Stimulated activated CD4-positive, alpha-beta T cell treated with anti-CD3 and anti-CD28 coated beads, Interleukin-4, amount 100 ng/mL, for 4 hours (primary cell): ENCODE measurements around the gene CST9.
"Not testable (repeated sequence)": the region's sequence is repeated elsewhere in the genome, so short reads cannot be mapped to it uniquely, and the experiment has no call there.

Experiments used
- DNase-seq, 2 experiments: peaks; one replicate each; pipeline ENCODE4 v3.0.0-alpha.2; 2020

Gene CST9

DNA sequence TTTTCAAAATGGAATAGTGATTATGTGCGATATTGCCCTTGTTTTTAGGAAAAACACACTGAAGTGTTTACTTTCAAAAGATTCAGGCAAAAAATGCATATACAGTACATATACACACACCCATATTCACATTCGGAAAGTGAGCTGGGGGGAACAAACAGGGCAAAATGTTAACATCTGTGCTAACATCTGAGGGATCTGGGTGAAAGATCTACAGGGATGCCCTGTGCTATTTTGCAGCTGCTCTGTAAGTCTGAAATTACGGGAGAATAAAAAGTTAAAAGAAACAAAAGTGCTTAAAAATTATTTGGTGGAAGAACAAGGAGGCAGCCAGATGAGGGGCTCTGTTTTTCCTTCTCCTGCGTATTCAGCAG, 31.2 kb upstream of the CST9 start:
- no peak for DNase-seq

DNA sequence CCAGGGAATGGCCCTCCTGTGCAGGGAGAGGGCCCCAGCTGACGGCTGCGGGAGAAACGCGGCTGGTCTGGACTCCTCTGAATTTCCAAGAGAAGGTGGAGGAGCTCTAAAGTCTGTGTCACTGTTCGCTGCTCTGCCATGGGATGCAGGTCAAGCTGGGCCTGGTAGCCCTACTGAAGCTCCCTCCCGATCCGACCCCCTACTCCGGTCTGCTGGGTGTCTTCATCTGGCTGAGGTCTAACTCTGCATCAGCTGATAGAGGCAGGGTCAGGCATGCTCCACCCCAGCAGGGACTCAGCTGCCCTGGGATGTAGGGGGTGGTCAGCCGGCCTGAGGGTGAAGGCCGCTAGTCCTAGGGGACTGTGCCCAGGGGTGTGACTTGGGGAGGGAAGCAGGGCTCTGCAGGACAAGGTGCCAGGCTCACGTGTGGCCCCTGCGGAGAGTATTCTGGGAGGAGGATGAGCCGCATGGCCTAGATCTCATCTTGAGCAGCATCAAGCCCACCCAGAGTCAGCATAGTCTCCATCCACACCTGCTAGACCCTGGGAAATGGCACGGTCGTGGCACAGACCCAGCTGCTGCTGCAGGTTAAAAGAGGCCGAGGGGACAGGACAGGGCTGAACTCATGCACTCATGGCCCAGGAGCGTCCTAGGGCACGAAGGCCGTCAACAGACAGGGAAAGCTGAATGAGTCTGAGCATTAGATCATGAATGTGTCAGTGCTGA, 30.6 kb upstream of the CST9 start:
- DNase-seq: no peak

DNA sequence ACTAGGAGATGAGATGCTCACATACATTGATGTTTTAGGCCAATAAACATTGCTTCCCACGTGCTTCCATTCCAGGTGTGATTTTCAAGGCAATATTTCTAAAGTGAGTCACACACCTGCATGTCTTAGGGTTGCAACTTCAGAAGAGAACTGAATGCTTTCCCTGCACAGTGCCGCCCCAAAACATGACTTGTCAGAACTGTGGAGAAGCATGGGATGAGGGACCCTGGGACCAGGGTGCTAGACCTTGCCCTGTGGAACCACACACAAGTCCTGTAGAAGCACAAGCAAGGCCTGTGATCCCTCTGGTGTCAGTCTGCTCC, 30.0 kb upstream of the CST9 start:
- DNase-seq: not testable (repeated sequence)

DNA sequence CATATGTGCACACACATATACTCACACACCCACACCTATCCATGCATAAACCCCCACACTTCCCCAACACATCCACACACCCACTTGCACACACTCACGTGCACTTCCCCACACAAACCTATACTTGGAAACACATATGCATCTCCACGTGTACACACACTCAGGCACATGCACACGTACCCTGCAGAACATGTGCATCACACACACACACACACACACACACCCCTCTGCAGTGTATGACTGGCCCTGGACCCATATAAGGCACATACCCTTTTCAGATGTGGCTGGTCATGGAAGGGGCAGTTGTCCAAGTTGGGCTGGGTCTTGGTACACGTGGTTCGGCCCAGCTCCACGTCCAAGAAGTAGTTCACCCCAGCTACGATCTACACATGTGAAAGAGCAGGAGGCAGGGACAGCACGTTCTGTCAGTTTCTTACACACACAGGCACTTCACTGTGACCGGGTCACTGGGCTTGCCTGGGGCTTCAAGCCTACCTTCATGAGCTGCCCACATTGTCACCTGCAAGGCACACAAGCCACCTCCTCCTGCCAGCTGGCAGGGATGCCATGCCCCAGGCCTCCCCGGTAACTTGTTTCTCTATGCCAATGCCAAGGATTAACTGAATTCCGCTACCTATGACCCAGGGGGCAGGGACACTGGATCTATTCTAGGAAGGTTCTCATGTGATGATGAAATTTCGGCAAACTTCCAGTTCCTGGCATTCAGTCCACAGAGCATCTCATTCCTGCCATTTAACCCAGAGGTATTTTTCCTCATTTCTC, 29.5 kb upstream of the CST9 start:
- no peak for DNase-seq

DNA sequence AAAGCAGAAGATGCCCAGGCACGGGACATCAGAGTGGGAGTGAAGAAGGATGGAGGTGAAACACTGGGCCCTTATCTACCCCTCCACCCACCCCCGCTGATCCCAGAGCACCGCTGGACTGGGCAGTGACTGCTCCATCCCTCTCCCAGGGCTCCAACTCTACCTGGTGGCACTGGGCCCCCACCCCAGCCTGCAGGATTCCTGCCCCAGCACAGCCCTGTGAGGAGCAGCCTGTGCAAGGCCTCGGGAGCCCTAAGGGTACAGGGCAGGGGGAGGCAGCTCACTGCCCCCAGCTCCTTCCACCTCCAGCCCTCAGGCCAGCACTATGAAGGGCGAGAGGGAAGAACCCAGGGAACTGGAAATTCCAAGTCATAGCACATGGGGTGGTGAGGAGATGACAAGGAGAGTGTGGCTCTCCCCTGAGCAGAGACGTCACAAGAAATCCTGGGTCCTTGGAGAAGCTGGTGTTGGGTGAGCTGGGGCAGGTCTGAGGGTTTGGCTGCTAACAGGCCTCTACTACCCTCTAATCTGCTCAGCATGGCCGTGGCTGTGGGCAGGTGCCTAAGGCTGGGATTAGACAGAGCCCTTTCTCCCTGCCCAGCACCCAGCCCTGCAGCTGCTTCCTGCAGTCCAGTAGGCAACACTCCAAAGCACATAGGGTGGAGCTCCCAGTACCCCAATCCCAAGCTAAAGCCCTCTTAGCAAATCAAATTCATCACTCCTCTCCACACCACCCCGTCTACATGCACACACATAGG, 28.5 kb upstream of the CST9 start:
- DNase-seq: no peak

DNA sequence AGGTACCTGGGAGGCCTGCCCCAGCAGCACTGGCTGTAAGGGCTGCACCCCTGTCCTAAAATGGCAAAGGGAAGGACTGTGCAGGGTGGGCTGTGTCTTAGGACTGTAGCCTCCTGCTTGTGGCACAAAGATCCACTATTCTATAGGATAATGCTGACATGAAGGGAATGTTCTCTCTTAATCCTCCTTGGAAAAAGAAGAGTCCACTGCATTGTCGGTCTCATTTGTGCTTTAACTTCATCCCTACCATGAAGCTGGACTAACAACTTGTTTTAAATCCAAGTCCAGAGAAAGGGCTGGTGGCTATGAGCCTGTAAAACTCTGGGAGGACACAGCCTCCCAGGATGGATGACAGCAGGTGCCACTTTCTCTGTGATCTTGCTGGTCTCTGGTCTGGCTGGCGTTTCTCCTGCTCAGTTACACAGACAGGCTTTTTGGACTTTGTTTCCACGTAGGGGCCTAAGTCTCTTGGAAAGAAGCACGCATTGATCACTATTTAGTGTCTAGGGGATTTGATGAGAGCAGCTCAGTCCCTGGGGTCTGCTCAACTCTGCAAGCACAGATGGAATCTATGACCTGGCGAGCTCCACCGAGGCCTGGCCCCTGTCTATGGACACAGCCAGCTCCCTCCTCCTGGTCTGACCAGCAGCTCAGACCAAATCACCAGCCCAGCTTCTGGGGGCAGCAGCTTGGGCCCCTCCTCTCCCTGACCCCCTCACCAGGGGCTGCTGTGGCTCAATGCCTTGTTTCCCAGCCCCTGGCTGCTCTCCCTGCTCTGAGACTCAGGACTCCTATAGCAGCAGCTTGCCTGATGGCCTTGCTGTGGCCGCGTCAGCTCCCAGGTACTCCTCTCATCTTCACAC, 27.2 kb upstream of the CST9 start:
- no peak for DNase-seq

DNA sequence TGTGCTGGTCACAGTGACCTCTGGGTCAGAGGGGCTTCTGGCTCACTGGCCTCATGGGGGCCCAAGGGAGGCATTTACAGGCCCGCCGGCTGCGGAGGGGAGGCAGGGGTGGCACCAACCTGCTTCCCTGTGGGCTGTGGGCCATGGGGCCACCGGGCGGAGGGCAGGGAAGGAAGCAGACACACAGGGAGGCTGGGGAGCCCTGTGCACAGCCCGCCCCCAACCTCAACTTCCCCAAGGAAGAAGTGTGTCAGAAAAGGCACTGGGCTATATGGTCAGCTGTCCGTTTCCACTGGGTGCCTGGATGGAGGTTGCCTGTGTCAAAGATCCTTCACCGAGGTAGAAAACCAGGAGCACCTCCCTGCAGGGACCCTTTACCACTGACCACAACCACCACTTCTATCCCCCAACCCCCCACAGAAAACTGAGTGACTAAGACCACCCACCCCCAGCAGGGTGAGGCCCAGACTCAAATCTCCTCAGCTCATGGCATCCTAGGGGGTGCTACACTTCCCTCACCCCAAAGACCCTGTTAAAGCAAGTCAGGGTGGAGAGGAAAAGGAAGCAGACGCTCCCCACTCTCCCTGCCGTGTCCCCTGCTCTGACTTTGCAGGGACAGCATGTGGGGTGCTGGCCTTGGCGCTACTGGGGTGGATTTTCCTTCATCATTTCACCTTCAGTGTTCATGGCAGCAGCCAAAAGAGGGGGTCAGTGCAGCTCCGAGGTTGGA, 26.4 kb upstream of the CST9 start:
- DNase-seq: no peak

DNA sequence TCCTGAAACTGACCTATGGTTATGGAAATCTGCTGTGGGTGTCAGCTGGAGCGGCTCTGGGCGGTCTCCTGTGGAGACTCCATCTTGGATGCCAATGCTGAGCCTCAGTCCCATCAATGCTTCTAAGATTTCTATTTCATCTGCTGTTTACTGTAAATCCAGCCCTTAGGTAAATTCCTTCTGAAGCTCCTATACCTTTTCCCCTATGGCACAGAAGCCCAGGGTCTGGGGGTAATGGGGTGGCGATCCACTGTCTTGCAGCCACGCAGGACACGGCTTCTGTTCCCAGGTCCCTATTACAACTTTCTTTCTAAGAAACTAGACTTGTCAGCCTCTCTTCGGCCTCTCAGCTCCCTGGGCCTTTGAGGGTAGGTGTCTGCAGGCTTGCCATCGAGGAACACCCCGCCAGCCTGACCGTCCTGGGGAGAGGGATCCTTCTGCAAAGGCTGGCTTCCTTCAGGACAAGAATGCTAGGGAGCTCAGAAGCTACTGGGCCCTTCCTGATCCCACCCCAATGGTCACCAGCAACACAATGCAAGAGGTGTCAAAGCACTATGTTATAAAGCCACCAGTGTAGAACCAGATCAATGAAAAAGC, 25.6 kb upstream of the CST9 start:
- no peak for DNase-seq

DNA sequence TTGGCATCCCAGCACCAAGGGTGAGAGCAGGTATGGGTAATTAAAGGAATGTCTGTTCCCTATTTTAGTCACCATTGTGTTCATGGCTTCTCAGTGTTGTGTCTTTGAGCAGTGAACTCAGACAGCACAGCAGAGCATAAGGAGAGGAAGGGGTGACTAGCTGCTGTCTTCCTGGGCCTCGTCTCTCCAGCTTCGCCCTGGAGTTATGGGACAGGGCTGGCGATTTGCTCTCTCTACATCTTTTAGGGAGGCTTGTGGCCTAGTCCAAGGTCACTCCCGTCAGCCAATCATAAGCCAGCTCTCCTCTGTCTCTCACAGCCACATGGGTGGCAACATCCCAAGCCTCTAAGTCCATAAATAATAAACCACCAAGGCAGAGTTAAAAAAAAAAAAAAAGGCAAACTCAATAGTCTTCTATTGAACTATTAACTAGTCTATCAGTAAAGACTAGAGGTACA, 24.7 kb upstream of the CST9 start:
- DNase-seq: no peak

DNA sequence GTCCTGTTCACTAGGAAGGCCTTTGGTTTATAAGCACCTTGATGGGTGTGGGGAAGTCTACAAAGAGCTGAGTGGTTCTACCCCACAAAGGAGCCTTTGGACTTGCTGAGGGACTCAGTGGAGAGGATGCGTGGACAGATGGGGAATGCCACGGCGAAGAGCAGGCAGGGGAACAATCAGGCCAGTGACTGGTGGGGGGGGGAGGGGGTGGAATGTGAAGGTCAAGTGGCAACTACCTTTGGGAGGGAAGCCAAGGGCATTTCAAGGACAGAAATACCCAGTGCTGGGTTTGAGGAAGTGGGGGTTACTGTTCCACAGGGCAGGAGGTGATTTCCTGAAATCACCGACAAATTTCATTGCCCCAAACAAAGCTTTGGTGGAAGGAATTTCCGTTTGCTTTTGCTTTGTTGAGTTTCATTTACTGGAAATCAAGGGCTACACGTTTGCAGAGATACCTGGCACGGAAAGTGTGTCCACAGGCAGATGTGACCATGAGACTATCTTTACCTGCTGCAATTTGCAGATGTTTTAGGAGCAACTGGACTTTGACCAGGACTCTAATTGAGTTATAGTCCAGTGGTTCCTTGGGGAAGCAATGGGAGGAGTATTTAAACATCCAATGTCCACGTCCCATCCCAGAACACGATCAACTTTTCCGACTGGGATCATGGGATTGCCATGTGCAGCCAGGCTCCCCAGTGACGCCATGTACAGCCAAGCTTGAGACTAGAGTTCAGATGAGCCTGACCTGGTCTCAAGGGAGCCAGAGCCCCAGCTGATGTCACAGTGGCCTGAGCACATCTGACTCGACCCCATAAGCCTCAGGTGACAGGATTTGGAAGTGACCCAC, 24.1 kb upstream of the CST9 start:
- DNase-seq: no peak

DNA sequence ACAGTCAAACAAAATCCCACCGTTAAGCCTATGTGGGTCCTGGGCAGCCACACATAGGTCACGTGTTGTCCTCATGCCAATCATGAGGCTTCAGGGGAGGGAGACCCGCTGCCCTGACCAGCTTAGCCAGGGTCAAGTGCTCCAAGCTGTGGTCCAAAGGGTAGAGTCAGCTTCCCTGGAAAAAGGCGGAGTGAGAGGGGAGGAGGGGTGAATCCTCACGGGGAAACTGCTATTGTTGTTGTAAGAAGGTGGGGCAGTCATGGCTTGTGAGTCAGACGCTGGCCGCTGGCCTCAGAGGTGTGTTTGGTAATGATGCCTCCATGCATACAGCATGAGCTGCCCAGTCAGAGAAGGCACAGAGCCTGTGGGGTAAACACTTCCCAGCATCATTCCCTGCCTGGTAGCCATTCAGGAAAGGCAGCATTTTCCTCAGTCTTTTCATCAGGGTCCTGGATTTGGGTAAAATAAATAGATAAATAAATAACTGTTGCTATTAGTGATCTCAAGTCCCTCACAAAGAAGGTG, 23.4 kb upstream of the CST9 start:
- DNase-seq: no peak

DNA sequence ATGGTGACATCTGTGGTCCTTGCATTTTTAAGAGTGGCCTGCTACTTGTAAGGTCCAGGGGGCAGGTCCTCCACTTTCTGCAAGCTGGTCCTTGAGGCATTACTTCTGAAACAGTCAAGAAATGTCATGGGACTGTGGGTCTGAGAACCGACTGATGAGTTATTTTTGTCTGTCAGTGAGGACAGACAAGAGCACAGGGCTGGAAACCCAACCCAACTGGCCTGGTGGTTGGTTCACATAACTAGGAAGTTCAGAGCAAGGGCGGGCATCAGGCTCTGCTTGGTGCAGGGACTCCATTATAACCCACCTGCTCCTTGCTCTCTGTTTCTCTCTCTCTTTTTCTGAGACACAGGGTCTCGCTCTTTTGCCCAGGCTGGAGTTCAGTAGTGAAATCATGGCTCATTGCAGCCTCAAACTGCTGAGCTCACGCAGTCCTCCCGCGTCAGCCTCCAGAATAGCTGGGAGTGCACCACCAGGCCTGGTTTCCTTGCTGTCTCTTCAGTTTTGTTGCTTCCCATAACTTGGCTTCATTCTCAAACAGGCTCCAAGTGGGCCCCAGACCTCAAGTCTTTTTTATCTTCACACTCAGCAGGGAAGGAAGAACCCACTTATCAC, 22.8 kb upstream of the CST9 start:
- no peak for DNase-seq

DNA sequence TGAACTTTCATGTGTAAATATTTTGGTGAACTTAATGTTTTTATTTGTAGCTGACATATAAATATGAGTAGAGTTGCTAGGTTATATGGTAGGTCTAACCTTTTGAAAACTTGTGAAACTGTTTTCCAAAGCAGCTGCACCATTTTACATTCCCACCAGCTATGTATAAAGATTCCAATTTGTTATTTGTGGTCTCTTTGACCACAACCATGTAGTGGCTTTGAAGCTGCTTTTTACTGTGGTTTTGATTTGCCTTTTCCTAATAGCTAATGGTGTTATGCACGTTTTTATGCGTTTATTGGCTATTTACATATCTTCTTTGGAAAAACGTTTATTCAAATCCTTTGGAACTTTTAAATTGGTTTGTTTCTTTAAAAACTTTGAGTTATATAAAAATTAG, 21.8 kb upstream of the CST9 start:
- no peak for DNase-seq

DNA sequence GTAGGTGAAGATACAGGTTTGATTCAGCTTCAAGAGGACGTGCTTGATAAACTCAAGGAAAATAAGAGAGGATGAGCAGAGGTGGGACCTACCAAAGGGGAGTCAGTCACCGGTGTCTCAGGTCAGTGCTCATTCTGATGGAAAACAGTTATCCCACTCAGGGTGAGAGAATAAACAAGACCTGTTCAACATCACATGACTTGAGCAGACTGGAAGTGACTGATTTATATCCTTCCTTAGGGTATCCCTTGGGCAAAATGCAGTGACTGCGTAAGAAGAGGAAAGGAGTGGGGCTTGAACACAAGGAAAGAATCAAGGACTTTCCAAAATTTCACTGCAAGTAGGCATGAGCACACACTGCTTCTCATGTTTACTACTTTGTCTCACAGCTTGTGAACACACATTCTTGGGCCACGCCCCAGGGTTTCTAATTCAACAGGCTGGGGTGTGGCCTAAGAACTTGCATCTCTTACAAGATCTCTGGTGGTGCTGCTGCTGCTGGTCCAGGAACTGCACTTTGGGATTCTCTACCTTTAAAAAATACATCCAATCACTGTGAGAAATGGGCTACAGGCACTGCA, 20.4 kb upstream of the CST9 start:
- no peak for DNase-seq

DNA sequence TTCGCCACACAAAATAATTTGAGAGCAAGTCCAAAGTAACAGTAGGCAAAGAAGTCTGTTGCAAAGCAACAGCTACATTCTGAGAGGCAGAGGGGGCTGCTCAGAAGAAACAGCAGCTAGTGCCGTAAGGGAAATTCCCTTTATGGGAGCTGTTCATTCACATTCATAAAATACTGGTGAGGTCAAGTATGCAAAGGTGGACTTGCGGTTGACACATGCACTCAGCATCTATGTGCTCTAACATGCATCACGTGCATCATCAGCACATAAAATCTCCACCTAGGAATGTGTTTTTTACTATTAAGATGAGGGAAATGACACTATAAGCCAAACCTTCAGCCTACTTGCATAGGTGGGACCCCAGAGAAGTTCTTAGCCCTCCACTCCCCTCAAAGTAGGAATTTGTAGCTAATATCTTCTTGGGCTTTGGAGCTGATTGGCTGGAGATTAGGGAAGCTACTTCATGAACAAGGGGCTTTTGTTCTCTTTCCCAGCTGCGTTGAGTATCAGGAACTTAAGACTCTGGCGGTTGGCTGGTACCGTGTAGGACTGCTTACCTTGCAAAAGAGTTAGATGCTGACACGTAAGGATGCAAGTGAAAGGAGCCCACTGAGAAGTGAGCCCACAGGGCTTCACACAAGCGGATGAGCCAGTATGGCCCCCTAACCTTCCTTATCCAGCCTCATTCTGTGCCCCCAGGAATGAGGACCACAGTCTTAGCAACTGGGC, 19.7 kb upstream of the CST9 start:
- no peak for DNase-seq

DNA sequence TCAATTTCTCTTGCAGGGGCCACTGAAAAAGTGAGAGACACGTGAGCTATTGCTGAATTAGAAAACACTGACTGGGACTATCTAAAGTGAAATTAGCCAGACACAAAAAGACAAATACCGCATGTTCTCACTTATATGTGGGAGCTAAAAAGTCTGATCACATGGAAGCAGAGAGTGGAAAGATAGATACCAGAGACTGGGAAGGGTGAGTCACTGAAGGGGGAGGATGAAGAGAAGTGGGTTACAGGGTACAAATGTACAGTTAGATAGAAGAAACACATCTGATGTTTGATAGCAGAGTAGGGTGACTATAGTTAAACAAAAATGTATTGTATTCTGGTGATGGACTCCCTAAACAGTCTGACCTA, 18.6 kb upstream of the CST9 start:
- no peak for DNase-seq

DNA sequence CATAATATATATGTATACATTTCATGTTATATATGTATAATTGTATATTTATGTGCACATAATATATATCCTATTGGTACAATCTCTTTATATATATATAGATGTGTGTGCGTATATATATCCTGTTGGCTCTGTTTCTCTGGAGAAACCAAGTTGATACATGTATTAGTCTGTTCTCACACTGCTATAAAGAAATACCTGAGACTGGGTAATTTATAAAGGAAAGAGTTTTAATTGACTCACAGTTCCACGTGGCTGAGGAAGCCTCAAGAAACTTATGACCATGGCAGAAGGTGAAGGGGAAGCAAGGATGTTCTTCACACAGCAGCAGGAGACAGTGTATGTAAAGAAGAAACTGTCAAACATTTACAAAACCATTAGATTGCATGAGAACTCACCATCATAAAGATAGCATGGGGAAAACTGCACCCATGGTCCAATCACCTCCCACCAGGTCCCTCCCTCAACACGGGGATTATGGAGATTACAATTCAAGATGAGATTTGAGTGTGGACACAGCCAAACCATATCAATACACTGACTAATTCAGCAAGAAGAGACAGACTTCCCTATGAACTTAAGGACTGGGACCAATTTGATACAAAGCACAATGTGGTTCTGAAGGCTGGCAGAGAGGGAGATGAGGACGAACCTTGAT, 18.1 kb upstream of the CST9 start:
- DNase-seq: no peak

DNA sequence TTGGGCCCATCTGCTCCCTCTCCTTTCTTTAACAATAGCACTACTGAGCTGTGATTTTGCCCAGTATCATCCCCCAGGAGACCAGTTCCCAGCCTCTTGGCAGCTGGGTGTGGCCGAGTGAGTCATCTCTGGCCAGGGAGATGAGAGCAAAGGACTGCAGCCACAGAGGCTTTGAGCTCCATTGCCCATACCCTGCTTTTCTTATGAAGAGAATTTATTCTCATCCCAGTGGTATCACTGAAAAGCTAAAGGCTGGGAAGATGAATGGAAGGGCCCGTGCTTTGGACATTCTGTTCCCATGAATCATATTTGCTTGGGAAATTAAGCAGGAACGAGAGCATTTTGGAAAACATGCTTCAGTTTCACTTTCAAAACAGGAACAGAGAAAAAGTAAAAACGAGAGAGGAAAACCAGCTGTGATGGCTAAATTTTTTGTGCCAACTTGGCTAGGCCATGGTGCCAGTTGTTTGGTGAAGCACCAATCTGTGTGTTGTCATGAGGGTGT, 17.2 kb upstream of the CST9 start:
- no peak for DNase-seq
